Effector CD4-positive, alpha-beta T cell (primary cell): ENCODE results near the gene SLC12A3. TPM values are rescaled to one million over a fixed set of nuclear protein-coding genes. Genes with fewer than 3 reads are reported as not detected.

Experiments used
- DNase-seq: peaks from one replicate; pipeline ENCODE4 v3.0.0-alpha.2; 2020
- total RNA-seq: gene quantifications from one replicate; lab custom pipeline; 2026; lab: John Stamatoyannopoulos, UW

Gene SLC12A3
- not detected for total RNA-seq

GRCh38 chr16:56864960-56865359, at the start of gene SLC12A3:
Gene SLC12A3 (plus strand): TSS chr16:56865207. CDS start chr16:56865236, 29 bp downstream.
- no peak for DNase-seq

GRCh38 chr16:56815721-56816120, 49.3 kb upstream of the SLC12A3 start:
- DNase-seq: no peak

GRCh38 chr16:56817056-56817455, 48.0 kb upstream of the SLC12A3 start:
- DNase-seq: no peak

GRCh38 chr16:56817938-56818337, 47.1 kb upstream of the SLC12A3 start:
- no peak for DNase-seq

GRCh38 chr16:56823081-56823733, 41.8 kb upstream of the SLC12A3 start:
- DNase-seq: no peak

- no peak for DNase-seq
Observed at GRCh38 chr16:56824331-56824730, 40.7 kb upstream of the SLC12A3 start.

GRCh38 chr16:56824804-56825203, 40.2 kb upstream of the SLC12A3 start:
- no peak for DNase-seq

GRCh38 chr16:56825826-56826225, 39.2 kb upstream of the SLC12A3 start:
- no peak for DNase-seq

GRCh38 chr16:56828647-56829046, 36.4 kb upstream of the SLC12A3 start:
- DNase-seq: no peak

- DNase-seq: no peak
Observed at GRCh38 chr16:56830669-56831068, 34.3 kb upstream of the SLC12A3 start.

GRCh38 chr16:56832768-56833167, 32.2 kb upstream of the SLC12A3 start:
- no peak for DNase-seq

GRCh38 chr16:56833243-56833970, 31.6 kb upstream of the SLC12A3 start:
- no peak for DNase-seq

GRCh38 chr16:56835320-56835719, 29.7 kb upstream of the SLC12A3 start:
- DNase-seq: no peak

- no peak for DNase-seq
Observed at GRCh38 chr16:56836410-56837230, 28.4 kb upstream of the SLC12A3 start.

- no peak for DNase-seq
Observed at GRCh38 chr16:56838622-56839337, 26.2 kb upstream of the SLC12A3 start.

- DNase-seq: no peak
Observed at GRCh38 chr16:56841233-56841632, 23.8 kb upstream of the SLC12A3 start.

GRCh38 chr16:56841659-56842058, 23.3 kb upstream of the SLC12A3 start:
- DNase-seq: no peak

GRCh38 chr16:56842133-56842532, 22.9 kb upstream of the SLC12A3 start:
- no peak for DNase-seq

- no peak for DNase-seq
Observed at GRCh38 chr16:56844056-56844455, 21.0 kb upstream of the SLC12A3 start.

GRCh38 chr16:56847173-56847910, 17.7 kb upstream of the SLC12A3 start:
- no peak for DNase-seq

GRCh38 chr16:56848029-56848936, 16.7 kb upstream of the SLC12A3 start:
- DNase-seq: no peak
